GM23338 (cell line): ENCODE measurements around the gene TSPOAP1. TPM values are rescaled to one million over a fixed set of nuclear protein-coding genes. Genes with fewer than 3 reads are reported as not detected.

Experiments used
- ATAC-seq: fragments of 200-7000 bp; cut with Tn5 transposase; 3 replicates; pipeline ENCODE4 v1.9.1; 2020
- DNase-seq: peaks from one replicate; pipeline ENCODE4 v3.0.0-alpha.2; 2015; ENCODE audit warnings: low spot score
- H2AFZ ChIP-seq: fragments of 200-600 bp; sonication (generic); 2 replicates; pipeline ENCODE4 v1.8.0; 2016; ENCODE audit warnings: antibody characterized with exemption, mild to moderate bottlenecking, moderate library complexity
- H3F3A ChIP-seq: fragments of 200-600 bp; sonication (generic); replicated peaks from 2 replicates; pipeline ENCODE4 v1.8.0; 2017; ENCODE audit warnings: antibody characterized with exemption, mixed run types, low read depth
- H3K27ac ChIP-seq: fragments of 200-600 bp; sonication (generic); 2 replicates; pipeline ENCODE4 v1.6.1; 2016; ENCODE audit warnings: low read depth
- H3K27me3 ChIP-seq: fragments of 200-600 bp; sonication (generic); 2 replicates; pipeline ENCODE4 v1.8.0; 2016; ENCODE audit warnings: mild to moderate bottlenecking, mixed run types, moderate library complexity; ENCODE audit not compliant: insufficient read depth
- H3K36me3 ChIP-seq: fragments of 200-600 bp; sonication (generic); 2 replicates; pipeline ENCODE4 v1.8.0; 2016; ENCODE audit warnings: mild to moderate bottlenecking; ENCODE audit not compliant: insufficient read depth
- H3K4me1 ChIP-seq: fragments of 200-600 bp; sonication (generic); 2 replicates; pipeline ENCODE4 v1.8.0; 2016; ENCODE audit warnings: mild to moderate bottlenecking, moderate library complexity; ENCODE audit not compliant: insufficient read depth
- H3K4me2 ChIP-seq: fragments of 200-600 bp; sonication (generic); 2 replicates; pipeline ENCODE4 v1.7.1; 2017; ENCODE audit warnings: mixed run types
- H3K4me3 ChIP-seq: fragments of 200-600 bp; sonication (generic); 2 replicates; pipeline ENCODE4 v1.6.1; 2016; ENCODE audit warnings: mixed run types
- H3K79me2 ChIP-seq: fragments of 200-600 bp; sonication (generic); replicated peaks from 2 replicates; pipeline ENCODE4 v1.8.0; 2017; ENCODE audit warnings: mild to moderate bottlenecking; ENCODE audit not compliant: insufficient read depth
- H3K9me2 ChIP-seq: fragments of 200-600 bp; sonication (generic); 2 replicates; pipeline ENCODE4 v1.8.0; 2017; ENCODE audit not compliant: insufficient read depth
- H4K20me1 ChIP-seq: fragments of 200-600 bp; sonication (generic); replicated peaks from 2 replicates; pipeline ENCODE4 v1.8.0; 2017; ENCODE audit warnings: mild to moderate bottlenecking; ENCODE audit not compliant: insufficient read depth
- H3K27ac Mint-ChIP-seq: 2 replicates; pipeline ENCODE4 v1.8.0; 2020; ENCODE audit warnings: inconsistent platforms, mild to moderate bottlenecking, moderate library complexity, mixed read lengths
- H3K27me3 Mint-ChIP-seq: 3 replicates; pipeline ENCODE4 v1.8.0; 2022; ENCODE audit warnings: low read depth, mild to moderate bottlenecking, moderate library complexity, mixed read lengths, inconsistent platforms; ENCODE audit not compliant: insufficient read depth, poor library complexity
- H3K36me3 Mint-ChIP-seq: 3 replicates; pipeline ENCODE4 v1.8.0; 2021; ENCODE audit warnings: low read depth, mild to moderate bottlenecking, inconsistent platforms, moderate library complexity, mixed read lengths
- H3K4me1 Mint-ChIP-seq: 3 replicates; pipeline ENCODE4 v1.8.0; 2020; ENCODE audit warnings: mild to moderate bottlenecking, inconsistent platforms, mixed read lengths
- H3K4me3 Mint-ChIP-seq: 3 replicates; pipeline ENCODE4 v1.8.0; 2021; ENCODE audit warnings: moderate library complexity, mild to moderate bottlenecking, inconsistent platforms, mixed read lengths
- H3K9me3 Mint-ChIP-seq: 3 replicates; pipeline ENCODE4 v1.8.0; 2020; ENCODE audit warnings: moderate library complexity, mild to moderate bottlenecking, inconsistent platforms, mixed read lengths
- CREB1 ChIP-seq: fragments of 250-450 bp; sonication (Bioruptor Pico); IDR thresholded peaks from 2 replicates; pipeline ENCODE4 v1.5.0; 2020; ENCODE audit warnings: low read depth, mild to moderate bottlenecking, moderate library complexity
- EZH2 ChIP-seq: fragments of 200-600 bp; sonication (generic); IDR thresholded peaks from one replicate; pipeline ENCODE4 v1.8.0; 2017; ENCODE audit warnings: antibody characterized with exemption, mild to moderate bottlenecking, low read depth; ENCODE audit not compliant: unreplicated experiment
- EZH2phosphoT487 ChIP-seq: fragments of 200-600 bp; sonication (generic); IDR thresholded peaks from one replicate; pipeline ENCODE4 v1.8.1; 2018; ENCODE audit warnings: antibody characterized with exemption; ENCODE audit not compliant: unreplicated experiment
- NANOG ChIP-seq: IDR thresholded peaks from 2 replicates; pipeline ENCODE4 v1.6.1; 2016; ENCODE audit warnings: antibody characterized with exemption, borderline replicate concordance
- POLR2AphosphoS5 ChIP-seq: IDR thresholded peaks from 2 replicates; pipeline ENCODE4 v1.6.1; 2016; ENCODE audit warnings: antibody characterized with exemption, low read depth
- STAT1 ChIP-seq: IDR thresholded peaks from one replicate; pipeline ENCODE4 v1.6.1; 2016; ENCODE audit warnings: antibody characterized with exemption; ENCODE audit not compliant: unreplicated experiment
- polyA plus RNA-seq: library from polyadenylated mRNA; unstranded; fragments of >200 nt; fragmentation: Nextera tagmentation; extraction: Ambion mirVana; gene quantifications from 2 replicates; pipeline ENCODE4 v1.2.1, GENCODE V29; 2016
- total RNA-seq: library from RNA; depleted of rRNA; stranded (reverse); fragments of >200 nt; shearing (Covaris generic); gene quantifications from 2 replicates; pipeline ENCODE4 v1.2.3, GENCODE V29; 2014
- TF ChIP-seq, protein P1 (sequence below): fragments of 250-450 bp; sonication (Bioruptor Pico); IDR thresholded peaks from 2 replicates; pipeline ENCODE4 v1.5.0; 2020; ENCODE audit warnings: mild to moderate bottlenecking, moderate library complexity

The TSPOAP1 gene
- total and polyA plus RNA-seq, 2 experiments from 2014 or later, result 7.3 to 11.8 TPM

- H3K79me2 ChIP-seq, result no peaks in the 10 kb centered on the region
- no peaks in the 10 kb centered on the region for H3K27me3 ChIP-seq
- H2AFZ ChIP-seq, result no peak overlapping the region
- Mint-ChIP-seq H3K4me1 (peaks cover 5% of the 10 kb centered on the region), H3K27me3 (peaks cover 21% of the 10 kb centered on the region), H3K9me3 (no peaks in the 10 kb centered on the region), H3K27ac (no peak overlapping the region), H3K36me3 (no peaks in the 10 kb centered on the region), H3K4me3 (no peak overlapping the region)
- TF ChIP-seq EZH2 (no peak), CREB1 (CRISPR knock-in tag) (no peak), NANOG (no peak), STAT1 (no peak), EZH2phosphoT487 (no peak)
- TF ChIP-seq, protein P1, sequence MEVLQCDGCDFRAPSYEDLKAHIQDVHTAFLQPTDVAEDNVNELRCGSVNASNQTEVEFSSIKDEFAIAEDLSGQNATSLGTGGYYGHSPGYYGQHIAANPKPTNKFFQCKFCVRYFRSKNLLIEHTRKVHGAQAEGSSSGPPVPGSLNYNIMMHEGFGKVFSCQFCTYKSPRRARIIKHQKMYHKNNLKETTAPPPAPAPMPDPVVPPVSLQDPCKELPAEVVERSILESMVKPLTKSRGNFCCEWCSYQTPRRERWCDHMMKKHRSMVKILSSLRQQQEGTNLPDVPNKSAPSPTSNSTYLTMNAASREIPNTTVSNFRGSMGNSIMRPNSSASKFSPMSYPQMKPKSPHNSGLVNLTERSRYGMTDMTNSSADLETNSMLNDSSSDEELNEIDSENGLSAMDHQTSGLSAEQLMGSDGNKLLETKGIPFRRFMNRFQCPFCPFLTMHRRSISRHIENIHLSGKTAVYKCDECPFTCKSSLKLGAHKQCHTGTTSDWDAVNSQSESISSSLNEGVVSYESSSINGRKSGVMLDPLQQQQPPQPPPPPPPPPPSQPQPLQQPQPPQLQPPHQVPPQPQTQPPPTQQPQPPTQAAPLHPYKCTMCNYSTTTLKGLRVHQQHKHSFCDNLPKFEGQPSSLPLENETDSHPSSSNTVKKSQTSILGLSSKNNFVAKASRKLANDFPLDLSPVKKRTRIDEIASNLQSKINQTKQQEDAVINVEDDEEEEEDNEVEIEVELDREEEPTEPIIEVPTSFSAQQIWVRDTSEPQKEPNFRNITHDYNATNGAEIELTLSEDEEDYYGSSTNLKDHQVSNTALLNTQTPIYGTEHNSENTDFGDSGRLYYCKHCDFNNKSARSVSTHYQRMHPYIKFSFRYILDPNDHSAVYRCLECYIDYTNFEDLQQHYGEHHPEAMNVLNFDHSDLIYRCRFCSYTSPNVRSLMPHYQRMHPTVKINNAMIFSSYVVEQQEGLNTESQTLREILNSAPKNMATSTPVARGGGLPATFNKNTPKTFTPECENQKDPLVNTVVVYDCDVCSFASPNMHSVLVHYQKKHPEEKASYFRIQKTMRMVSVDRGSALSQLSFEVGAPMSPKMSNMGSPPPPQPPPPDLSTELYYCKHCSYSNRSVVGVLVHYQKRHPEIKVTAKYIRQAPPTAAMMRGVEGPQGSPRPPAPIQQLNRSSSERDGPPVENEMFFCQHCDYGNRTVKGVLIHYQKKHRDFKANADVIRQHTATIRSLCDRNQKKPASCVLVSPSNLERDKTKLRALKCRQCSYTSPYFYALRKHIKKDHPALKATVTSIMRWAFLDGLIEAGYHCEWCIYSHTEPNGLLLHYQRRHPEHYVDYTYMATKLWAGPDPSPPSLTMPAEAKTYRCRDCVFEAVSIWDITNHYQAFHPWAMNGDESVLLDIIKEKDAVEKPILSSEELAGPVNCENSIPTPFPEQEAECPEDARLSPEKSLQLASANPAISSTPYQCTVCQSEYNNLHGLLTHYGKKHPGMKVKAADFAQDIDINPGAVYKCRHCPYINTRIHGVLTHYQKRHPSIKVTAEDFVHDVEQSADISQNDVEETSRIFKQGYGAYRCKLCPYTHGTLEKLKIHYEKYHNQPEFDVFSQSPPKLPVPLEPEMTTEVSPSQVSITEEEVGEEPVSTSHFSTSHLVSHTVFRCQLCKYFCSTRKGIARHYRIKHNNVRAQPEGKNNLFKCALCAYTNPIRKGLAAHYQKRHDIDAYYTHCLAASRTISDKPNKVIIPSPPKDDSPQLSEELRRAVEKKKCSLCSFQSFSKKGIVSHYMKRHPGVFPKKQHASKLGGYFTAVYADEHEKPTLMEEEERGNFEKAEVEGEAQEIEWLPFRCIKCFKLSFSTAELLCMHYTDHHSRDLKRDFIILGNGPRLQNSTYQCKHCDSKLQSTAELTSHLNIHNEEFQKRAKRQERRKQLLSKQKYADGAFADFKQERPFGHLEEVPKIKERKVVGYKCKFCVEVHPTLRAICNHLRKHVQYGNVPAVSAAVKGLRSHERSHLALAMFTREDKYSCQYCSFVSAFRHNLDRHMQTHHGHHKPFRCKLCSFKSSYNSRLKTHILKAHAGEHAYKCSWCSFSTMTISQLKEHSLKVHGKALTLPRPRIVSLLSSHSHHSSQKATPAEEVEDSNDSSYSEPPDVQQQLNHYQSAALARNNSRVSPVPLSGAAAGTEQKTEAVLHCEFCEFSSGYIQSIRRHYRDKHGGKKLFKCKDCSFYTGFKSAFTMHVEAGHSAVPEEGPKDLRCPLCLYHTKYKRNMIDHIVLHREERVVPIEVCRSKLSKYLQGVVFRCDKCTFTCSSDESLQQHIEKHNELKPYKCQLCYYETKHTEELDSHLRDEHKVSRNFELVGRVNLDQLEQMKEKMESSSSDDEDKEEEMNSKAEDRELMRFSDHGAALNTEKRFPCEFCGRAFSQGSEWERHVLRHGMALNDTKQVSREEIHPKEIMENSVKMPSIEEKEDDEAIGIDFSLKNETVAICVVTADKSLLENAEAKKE (CRISPR knock-in tag), result no peak
- H3K4me2 ChIP-seq, result no peak overlapping the region
- peaks cover 5% of the 10 kb centered on the region for H3K4me1 ChIP-seq
- H3K27ac ChIP-seq, result no peak overlapping the region
- H3K36me3 ChIP-seq, result no peaks in the 10 kb centered on the region
- no peak for DNase-seq
- no peak overlapping the region for H3K4me3 ChIP-seq
- H4K20me1 ChIP-seq, result no peaks in the 10 kb centered on the region
- no peaks in the 10 kb centered on the region for H3K9me2 ChIP-seq
- no peak for ATAC-seq
- no peaks in the 10 kb centered on the region for H3F3A ChIP-seq
Observed at GRCh38 chr17:58370716-58371115, 42.1 kb upstream of the TSPOAP1 start.

DNA sequence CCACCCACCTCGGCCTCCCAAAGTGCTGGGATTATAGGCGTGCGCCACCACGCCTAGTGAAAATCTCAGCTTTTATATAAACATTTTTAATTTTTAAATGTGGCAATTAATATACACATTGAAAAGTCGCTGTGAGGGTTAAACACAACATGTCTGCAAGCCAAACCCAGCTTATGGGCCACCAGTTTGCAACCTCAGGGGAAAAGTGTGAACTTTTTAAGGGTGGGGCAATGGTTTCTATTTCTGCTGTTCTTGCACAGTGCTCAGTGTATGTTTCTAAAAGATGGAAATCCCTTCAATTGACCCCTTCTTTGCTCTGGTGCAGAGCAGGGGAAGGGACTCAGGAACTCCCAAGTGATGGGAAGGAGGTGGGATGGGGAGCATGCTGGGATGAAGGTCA is 41.7 kb upstream of the TSPOAP1 start:
- no peaks in the 10 kb centered on the region for H3K9me3 Mint-ChIP-seq
- H3K27me3 Mint-ChIP-seq, result peaks cover 21% of the 10 kb centered on the region
- Histone ChIP-seq H3K4me3 (no peak overlapping the region), H3K79me2 (no peaks in the 10 kb centered on the region), H4K20me1 (no peaks in the 10 kb centered on the region), H3F3A (no peaks in the 10 kb centered on the region), H3K27me3 (no peaks in the 10 kb centered on the region), H2AFZ (no peak overlapping the region), H3K4me2 (no peak overlapping the region), H3K4me1 (peaks cover 1% of the 10 kb centered on the region; the same call in 1 of the 2 replicates), H3K9me2 (no peaks in the 10 kb centered on the region), H3K36me3 (no peaks in the 10 kb centered on the region), H3K27ac (no peak overlapping the region)
- no peaks in the 10 kb centered on the region for H3K36me3 Mint-ChIP-seq
- ATAC-seq (no peak), DNase-seq (no peak)
- H3K4me3 Mint-ChIP-seq, result no peak overlapping the region
- TF ChIP-seq POLR2AphosphoS5, result no peak
- TF ChIP-seq CREB1 (CRISPR knock-in tag), result no peak
- H3K27ac Mint-ChIP-seq, result no peak overlapping the region
- peaks cover under 1% of the 10 kb centered on the region for H3K4me1 Mint-ChIP-seq
